Ovary (tissue), 3 donors: ENCODE results near the gene CLDN22.

Source experiments
- POLR2A ChIP-seq: fragments of 450-650 bp; IDR thresholded peaks from one replicate; pipeline ENCODE4 v1.6.1; 2017; ENCODE audit warnings: antibody characterized with exemption, mild to moderate bottlenecking, moderate library complexity
- TF ChIP-seq, protein P1 (sequence below), 3 donors: fragments of 450-650 bp in 2 of 3; fragments of 200-600 bp in 1 of 3; IDR thresholded peaks; one replicate each; pipeline versions ENCODE4 v1.5.1 to v1.8.0; 2016 to 2022; ENCODE audit warnings: antibody characterized with exemption in 3 of 3, mild to moderate bottlenecking in 1 of 3
- donor health status: DM: no; HTN: no; CAD: no.

DNA sequence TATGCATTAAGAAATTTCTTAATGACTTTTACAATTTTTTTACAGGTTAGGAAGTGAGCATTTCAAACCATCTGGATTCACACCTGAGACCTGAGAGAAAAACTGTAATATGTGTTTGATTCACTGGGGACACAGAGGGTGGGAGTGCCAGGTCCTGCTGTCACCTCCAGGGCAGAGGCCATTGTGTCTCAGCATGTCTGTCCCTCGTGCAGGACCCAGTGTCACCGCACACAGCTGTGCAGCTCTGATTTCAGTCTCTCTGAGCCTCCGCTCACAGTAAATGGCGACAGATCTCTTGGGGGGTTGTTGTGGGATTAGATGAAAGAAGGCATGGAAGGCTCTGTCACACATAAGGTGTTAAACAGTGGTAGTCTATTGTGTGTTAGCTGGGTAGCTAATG lies 25.2 kb upstream of the CLDN22 start:
- no peak for TF ChIP-seq POLR2A
- TF ChIP-seq, protein P1, sequence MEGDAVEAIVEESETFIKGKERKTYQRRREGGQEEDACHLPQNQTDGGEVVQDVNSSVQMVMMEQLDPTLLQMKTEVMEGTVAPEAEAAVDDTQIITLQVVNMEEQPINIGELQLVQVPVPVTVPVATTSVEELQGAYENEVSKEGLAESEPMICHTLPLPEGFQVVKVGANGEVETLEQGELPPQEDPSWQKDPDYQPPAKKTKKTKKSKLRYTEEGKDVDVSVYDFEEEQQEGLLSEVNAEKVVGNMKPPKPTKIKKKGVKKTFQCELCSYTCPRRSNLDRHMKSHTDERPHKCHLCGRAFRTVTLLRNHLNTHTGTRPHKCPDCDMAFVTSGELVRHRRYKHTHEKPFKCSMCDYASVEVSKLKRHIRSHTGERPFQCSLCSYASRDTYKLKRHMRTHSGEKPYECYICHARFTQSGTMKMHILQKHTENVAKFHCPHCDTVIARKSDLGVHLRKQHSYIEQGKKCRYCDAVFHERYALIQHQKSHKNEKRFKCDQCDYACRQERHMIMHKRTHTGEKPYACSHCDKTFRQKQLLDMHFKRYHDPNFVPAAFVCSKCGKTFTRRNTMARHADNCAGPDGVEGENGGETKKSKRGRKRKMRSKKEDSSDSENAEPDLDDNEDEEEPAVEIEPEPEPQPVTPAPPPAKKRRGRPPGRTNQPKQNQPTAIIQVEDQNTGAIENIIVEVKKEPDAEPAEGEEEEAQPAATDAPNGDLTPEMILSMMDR (IDR thresholded peaks at IDR 0.05) = no peak
